ENCODE data around the gene PTH.

The PTH gene

DNA sequence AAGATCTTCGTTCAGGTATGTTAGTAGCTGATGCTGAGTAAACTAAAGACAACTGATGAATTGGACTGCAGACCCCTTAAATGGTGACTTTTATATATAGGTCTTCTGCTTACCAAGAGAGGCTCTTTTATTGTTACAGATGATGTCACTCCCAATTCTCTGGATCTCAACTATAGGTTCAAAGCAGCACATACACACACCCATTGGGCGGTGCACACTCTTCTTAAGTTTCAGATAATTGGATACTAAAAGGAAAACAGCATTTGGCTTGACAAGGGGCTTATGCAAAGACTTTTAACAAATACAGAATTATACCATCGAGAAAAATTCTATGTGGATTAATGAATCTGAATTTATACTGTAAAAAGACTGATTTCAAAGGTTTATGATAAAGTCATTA is at the start of gene PTH:
TSS of gene PTH (minus strand) at position 69 of the 400 bp plus-strand sequence. CDS start 3,142 bp downstream, outside the sequence.
- no peak for DNase-seq

DNA sequence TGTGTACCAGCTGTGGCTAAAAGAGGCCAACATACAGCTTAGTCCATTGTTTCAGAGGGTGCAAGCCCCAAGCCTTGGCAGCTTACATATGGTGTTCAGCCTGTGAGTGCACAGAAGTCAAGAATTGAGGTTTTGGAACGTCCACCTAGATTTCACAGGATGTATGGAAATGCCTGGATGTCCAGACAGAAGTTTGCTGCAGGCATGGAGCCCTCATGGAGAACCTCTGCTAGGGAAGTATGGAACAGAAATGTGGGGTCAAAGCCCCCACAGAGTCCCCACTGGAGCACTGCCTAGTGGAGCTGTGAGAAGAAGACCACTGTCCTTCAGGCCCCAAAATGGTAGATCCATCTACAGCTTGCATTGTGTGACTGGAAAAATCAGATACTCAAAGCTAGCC is 42.2 kb upstream of the PTH start:
- no peak for DNase-seq

DNA sequence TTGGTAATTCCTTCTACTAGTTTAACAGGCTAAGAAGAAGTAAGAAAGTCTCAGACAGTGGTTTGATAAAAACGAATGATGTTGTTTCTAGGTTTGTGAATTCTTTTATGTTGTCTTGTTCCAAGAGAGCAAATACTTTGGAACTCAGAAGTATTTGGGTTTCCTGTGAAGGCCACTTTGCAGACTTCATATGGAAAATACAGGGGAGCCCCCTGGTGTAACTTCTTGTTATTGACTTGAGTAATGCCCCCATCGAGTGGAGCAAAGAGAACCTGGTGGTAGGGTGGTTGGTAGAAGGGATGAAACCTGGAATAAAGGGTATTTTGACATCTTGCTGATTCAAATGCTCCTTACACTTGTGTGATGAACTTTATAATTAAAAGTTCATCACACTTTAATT is 40.0 kb upstream of the PTH start:
- DNase-seq = no peak

DNA sequence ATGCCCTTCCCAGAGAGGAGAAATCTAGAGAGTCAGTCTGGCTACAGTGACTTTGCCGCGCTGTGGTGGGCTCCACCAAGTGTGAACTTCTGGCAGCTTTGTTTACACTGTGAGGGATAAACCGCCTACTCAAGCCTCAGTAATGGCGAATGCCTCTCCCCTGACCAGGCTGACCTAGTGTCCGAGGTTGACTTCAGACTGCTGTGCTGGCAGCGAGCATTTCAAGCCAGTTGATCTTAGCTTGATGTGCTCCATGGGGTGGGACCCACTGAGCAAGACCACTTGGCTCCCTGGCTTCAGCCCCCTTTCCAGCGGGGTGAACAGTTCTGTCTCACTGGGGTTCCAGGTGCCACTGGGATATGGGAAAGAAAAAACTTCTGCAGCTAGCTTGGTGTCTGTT is 38.6 kb upstream of the PTH start:
- DNase-seq = no peak

DNA sequence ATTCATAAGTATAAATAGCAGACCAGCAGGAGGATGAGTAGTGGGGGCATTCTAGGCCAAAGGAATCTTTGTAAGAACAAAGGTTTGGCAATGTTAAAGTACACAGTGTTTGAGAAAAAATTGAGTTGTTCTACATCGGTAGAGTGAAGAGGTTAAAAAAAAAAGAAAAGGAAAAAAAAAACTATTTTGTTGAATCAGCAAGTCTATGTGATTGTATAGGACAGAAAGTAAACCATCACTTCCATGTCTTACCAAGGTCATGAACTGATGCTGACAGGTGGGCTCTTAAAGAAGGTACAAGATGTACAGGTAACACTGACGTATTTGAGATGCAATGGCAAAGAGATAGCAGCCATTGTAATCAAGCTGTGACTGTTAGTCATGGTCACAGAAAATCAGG is 29.5 kb upstream of the PTH start:
- DNase-seq = no peak

DNA sequence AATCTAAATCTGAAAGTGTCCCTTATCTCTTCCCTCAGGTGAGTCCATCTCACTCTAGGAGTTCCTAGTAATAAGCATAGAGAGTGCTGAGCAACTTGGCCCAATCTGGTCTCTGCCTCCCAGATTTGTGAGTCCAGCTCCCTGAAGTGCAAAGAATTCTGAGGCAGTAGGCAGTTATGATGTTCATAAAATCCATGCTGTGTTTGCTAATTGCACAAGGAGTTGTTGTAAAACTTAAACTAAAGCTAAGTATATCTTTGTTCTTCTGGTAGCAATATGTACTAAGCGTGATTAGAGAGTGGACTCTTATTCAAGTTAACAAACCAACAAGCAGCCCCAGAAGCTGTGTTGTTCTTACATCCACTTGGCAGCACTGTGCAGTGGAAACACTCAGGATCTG is 7.6 kb upstream of the PTH start:
- no peak for DNase-seq

DNA sequence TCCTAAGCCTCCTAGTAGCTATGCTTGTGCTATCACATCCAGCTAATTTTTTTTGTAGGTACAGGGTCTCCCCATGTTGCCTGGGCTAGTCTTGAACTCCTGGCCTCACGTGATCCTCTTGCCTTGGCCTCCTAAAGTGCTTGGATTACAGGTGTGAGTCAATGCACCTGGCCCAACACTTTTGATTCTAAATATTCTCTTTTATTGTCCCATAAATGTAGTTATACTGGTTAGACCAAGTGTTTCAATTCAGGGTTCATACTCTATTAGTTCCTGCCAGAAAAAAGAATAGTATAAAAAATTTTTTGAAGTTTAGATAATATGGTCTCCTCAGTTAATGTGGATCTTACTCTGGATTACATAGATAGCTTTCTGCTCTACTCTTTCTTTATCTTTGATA is 6.7 kb upstream of the PTH start:
- no peak for DNase-seq

DNA sequence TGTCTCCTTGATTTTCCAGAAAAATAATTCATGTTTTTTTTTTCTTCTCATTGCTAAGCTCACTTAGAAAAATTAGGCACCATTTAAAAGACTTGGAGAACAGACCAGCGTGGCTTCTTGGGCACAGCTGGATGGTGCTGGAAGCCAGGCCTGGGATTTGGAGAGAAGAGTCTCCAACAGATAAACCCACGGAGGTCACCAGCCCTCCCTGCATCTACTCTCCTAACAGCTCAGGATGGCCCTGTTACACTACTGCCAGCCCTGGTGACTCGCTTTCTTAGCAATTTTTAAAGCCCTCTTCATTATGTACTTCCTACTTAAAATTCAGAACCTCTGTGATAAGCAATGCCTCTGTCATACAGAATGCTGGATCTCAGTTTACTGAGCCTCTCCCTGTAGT is 1.7 kb downstream of the PTH start:
- no peak for DNase-seq

DNA sequence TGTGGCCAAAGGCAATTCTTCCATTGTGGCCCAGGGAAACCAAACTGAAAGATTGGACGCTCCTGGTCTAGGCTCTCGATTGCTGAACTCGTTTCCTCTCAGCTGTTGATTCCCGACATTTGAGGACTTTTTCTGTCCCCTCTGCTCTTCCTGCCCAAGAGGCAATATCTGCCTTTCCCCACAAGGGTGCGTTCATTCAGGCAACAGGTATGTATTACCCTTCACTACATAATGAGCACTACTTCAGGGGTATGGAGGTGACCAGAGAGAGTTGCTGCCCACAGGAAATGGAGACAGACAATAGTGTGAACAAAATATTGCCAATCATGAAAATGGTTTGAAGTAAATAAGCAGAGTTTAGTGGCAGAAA is 8.2 kb downstream of the PTH start:
- no peak for DNase-seq

DNA sequence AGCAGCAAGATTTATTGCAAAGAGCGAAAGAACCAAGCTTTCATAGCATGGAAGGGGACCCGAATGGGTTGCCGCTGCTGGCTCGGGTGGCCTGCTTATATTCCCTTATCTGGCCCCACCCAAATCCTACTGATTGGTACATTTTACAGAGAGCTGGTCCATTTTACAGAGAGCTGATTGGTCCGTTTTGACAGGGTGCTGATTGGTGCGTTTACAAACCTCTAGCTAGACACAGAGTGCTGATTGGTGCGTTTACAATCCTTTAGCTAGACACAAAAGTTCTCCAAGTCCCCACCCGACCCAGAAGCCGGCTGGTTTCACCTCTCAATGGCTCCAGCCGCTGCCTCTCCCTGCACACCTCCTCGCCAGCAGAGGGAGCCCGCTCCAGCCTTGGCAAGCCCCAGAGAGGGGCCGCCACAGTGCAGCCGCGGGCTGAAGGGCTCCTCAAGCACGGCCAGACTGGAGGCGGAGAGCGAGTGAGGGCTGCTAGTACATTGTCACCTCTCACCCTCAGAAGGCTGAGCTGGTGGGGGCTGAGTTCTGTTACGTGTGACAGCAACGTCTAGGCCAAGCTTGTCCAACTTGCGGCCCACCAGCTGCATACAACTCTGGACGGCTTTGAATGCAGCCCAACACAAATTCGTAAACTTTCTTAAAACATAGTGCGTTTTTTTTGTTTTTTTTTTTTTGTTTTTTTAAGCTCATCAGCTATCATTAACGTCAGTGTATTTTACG is 8.7 kb downstream of the PTH start:
- no peak for DNase-seq

DNA sequence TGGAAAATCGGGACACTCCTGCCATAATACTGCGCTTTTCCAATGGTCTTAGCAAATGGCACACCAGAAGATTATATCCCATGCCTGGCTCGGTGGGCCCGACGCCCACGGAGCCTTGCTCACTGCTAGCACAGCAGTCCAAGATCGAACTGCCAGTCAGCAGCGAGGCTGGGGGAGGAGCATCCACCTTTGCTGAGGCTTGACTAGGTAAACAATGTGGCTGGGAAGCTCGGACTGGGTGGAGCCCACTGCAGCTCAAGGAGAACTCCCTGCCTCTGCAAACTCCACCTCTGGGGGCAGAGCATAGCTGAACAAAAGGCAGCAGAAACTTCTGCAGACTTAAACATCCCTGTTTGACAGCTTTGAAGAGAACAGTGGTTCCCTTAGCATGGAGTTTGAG is 15.6 kb downstream of the PTH start:
- DNase-seq = no peak

DNA sequence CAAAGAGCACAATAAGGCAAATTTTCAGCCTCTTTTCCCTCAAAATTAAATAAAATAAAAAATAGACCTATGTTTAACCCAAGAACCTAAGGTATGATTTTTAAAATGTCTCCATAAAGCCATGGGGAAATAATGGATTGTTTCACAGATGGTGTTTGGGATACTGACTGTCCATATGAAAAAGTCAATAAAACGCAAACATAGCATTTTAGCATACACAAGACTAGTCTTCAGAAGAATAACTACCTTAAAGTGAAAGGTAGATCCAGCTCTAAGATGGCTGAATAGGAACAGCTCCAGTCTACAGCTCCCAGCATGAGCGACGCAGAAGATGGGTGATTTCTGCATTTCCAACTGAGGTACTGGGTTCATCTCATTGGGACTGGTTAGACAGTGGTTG is 16.1 kb downstream of the PTH start:
- DNase-seq = no peak

DNA sequence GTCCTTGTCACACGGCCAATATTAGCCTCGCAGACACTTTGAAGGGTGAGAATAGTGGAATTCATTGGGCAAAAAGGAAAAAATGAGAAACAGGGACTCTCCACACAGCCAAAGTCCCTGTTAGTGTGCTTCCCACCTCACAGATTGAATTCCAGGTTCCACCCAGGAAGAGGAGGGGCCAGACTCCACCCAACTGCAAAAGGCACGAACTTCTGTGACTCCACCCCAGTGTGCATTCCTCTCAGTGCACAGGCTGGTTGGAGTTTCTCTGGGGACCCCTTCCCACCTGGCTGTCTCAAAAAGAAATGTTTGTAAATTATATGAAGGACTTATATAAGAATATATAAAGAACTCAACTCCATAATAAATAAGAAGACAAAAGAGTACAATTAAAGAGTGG is 20.7 kb downstream of the PTH start:
- no peak for DNase-seq

DNA sequence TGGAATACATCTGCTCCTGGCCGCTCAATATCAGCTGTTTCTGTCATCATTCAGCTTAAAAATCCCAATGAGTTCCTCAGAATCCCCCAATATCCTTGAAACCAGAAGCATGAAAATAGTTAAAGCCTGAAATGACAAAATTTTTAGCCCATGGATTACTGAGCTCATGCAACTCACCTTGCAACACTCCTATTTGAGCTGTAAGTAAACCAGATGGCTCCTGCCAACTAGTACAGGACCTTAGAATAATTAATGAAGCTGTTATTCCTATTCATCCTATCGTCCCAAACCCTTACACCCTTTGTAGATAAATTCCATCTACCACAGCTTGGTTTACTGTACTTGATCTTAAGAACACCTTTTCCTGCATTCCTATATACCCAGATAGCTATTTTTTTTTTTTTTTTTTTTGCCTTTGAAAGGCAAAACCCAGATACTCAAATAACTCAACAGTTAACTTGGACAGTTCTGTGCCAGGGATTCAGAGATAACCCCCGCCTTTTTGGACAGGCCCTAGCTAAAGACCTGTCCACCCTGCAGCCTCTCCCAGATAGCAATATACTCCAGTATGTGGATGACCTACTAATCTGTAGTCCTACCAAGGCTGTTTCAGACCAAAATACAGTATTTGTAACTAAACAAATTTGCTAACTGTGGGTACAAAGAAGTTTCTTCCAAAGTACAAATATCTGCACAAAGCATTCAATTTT is 22.6 kb downstream of the PTH start:
- DNase-seq = no peak

DNA sequence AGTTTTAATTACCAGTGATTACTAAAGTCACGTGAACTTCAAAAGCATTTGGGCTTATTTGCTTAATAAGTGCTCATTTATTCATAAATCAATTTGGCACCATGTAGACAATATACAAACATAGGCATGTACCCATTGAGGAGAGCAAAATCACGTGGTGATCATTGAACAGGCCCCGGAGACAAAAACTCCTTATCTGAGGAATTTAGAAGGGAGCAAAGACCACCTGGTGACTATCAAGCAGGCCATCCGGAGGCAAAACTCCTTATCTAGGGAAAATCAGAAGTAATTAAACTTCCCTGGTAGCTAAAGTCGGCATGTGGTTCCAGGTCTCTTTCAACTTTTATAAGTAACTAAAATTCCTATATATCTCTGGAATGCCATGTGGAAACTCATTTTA is 27.0 kb downstream of the PTH start:
- DNase-seq = no peak

DNA sequence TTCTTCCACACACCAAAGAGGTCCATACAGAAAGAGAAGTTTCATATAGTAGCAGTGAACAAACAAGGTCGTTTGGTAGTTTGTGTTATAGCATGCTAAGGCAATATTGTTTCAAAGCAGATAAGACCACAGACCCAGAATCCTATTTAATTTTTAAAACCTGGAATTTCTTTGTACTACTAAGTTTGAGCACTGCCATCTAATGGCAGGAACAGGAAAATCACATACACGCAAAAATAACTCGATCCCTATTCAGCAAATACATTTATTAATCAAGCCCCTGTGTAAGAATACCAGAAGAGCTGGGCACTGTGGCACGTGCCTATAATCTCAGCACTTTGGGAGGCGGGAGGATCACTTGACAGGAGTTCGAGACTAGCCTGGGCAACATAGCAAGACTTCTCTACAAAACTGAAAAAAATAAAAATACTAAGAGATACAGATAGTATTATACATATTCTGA is 29.9 kb downstream of the PTH start:
- DNase-seq = peak; percentile 67

DNA sequence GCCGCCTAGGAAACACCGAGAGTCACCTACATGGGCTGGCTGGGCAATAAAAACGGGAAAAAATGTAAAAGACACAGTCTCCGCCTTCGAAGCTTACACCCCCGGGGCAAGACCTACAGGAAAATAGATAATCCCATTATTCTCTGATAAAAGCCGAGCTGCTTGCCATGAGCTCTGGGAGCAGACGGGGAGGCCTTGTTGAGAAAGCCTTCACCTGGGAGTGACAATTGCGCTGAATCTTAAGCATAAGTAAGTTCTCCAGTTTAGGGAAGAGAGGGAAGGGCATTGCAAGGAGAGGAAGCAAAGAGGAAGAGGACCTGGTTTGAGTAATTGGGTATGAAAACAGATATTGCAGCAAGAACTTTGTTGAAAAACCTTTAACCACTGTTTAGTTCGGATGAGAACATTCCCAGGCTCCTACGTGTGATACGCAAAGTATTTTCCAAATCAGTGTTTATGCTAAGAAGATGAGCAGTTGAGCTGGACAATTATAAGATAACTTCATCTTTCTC is 32.0 kb downstream of the PTH start:
- DNase-seq = no peak

DNA sequence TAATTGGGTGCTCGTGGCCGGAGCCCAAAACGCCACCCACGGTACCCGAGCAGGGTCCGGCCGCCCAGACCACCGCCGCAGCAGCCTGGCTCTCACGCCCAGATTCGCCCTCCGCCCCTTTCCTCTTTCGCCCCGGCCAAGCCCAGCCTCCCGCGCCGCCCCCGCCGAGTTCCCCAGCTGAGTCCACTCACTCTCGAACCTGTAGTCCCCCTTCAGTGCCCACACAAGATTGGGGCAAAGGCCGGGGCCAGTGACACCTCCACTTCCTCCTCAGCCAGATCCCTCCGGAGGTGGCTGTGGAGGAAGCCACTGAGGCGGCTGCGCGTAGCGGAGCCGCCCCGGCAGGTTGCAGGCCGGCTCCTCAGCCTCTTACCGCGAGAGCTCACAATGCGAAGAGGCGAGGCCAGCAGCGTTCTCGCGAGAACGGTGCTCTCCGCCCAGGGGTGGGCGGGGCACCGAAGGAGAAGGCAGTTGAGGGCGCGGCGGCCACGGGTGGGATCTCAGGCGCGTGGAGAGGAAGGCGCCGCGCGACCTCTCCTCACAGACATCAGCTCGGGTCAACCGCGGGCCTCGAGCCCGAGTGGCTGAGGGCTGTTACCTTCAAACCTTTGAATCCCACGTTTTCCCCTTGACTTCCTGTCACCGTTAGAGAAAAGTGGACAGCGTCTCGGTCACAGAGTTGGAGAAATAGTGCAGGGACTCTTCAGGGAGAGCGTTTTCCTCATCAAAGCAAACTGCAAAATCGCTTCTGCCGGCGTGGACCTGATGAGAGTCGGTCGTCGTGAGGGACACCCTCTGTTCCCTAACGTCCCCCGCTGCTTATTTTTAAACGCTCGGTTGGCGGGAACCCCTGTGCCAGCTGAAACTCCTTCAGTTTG is 32.7 kb downstream of the PTH start, which contains the start of gene BTBD10:
TSS of gene BTBD10 (minus strand) at position 322 of the 878 bp plus-strand sequence. CDS start 18,098 bp downstream, outside the sequence.
- peak; percentile 87 for DNase-seq

DNA sequence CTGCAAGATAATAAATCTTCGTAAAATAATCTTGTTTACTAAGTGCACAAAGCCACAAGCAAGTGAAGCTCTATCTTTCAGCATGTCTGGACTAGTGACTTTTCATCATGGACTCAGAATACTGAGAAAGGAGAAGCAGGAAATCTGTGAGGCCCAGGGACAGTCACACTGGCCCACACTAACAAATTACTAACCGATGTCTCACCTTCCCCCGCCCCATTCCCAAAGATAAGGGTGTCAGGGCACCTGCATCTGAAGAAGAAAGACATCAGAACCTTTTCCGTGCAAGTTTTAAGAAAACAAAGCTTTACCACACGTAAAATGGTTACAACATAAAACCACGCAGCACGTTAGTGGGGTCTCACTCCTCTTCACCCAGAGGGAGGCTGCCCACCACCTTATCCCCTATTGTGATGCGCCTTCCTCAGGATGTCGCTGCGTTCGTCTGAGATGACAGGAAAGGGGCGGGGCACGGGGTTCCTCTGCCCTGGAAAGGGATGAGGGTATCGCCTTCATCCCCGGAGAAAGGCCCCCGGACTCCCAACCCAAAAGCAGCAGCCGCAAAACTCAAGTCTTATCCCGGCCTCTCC is 33.4 kb downstream of the PTH start:
- DNase-seq = no peak

DNA sequence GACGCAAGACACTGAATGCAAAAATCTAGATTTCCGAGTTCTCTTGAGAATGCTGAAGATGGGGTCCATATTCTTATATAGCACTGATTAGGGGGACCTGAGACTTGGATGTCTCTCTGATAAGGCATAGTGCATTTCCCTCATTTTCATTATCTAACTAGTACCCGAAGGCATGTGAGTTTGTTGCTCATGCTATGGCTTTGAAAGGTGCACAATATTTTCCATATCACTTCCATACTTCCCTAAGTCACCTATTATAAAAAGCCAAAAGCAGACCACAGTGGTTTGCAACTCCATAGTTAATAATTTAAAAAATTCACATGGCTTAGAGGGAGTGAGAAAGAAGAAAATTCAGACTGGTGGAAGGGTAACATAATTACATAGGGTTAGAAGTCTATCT is 34.5 kb downstream of the PTH start:
- no peak for DNase-seq

DNA sequence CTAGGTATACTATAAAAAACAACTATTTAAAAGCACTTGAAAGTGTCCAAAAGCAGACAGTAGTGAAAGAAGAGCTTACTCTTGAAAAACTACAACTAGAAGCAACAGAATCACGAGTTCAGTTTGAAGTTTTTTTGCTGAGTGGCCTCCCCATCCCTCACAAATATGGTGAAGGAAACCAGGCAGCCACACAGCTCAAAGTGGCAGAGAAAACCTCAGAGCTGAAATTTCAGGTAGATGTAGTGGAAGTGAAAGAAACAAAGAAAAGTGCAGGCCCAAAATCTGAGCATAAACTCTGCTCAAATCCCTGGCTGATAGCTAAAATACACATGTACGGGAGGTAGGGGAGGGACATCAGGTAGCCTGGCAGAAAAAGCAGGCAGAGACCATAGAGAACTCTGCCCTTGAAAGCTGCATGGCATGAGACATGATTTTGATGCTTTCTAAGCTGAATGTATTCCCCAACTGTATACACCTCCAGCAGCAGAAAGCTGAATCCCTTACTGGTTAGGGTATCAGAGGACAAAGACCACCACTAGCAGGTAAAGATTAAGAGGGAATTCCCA is 44.9 kb downstream of the PTH start:
- no peak for DNase-seq

DNA sequence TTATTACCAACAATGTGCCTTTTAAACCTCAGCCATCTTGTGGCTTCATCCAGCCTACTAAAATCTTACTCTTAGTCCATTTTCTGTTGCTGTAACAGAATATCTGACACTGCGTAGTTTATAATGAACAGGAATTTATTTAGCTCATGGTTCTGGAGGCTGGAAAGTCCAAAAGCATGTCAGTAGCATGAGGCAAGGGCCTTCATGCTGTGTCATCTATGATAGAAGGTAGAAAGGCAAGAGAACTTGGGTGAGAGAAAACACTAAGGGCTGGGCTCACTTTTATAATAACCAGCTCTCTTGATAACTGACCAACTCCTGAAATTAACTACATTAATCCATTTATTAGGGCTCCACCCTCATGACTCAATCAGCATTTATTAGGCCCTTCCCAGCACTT is 46.3 kb downstream of the PTH start:
- no peak for DNase-seq

DNA sequence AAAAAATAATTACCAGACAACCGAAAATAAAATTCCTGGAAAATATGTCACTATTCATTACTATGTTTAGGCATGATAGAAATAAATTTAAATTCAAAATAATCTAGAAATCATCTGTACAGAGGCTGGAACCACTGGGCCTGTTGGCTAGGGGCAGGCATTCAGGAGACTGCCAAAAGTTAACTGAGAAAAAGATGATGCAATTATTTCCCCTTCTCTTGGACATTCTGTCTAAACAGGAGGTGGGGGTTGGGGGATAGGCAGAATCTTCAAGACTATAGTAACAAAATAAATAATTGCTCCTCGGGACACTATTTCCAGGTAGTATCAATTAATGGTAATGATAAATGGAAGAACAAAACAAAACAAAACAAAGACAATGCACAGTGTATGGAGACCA is 46.9 kb downstream of the PTH start:
- DNase-seq = no peak
